Measurements from ENCODE around the gene DHRS2.

The DHRS2 gene

GRCh38 chr14:23640524-23641141 lies 4.5 kb downstream of the DHRS2 start:
- Histone ChIP-seq H3K4me2 (ENCODE audit: low read depth, low read length, poor library complexity, severe bottlenecking) (no peak overlapping the region), H2AFZ (ENCODE audit: low read depth, low read length, severe bottlenecking) (no peak overlapping the region), H3K27ac (ENCODE audit: low read depth, low read length) (no peak overlapping the region), H3K9me3 (ENCODE audit: insufficient read depth, low read length) (no peaks in the 10 kb centered on the region), H3K36me3 (ENCODE audit: low read length) (no peaks in the 10 kb centered on the region), H3K79me2 (ENCODE audit: insufficient read depth, low read length) (no peaks in the 10 kb centered on the region), H3F3A (ENCODE audit: insufficient read depth) (no peaks in the 10 kb centered on the region), H3K9ac (ENCODE audit: low read length) (no peak overlapping the region), H3K9me2 (replicated peaks; ENCODE audit: insufficient read depth, low read length) (no peaks in the 10 kb centered on the region), H3K4me3 (ENCODE audit: insufficient read depth, low read length, poor library complexity, severe bottlenecking) (no peak overlapping the region), H4K20me1 (ENCODE audit: low read depth, low read length) (no peaks in the 10 kb centered on the region), H3K27me3 (ENCODE audit: low read length) (no peaks in the 10 kb centered on the region)
- TF ChIP-seq CTCF (IDR thresholded peaks at IDR 0.05; ENCODE audit: insufficient read depth, low read length, poor library complexity, severe bottlenecking) (no peak), EZH2phosphoT487 (conservative IDR thresholded peaks at IDR 0.05; ENCODE audit: low read length) (no peak)

DNA sequence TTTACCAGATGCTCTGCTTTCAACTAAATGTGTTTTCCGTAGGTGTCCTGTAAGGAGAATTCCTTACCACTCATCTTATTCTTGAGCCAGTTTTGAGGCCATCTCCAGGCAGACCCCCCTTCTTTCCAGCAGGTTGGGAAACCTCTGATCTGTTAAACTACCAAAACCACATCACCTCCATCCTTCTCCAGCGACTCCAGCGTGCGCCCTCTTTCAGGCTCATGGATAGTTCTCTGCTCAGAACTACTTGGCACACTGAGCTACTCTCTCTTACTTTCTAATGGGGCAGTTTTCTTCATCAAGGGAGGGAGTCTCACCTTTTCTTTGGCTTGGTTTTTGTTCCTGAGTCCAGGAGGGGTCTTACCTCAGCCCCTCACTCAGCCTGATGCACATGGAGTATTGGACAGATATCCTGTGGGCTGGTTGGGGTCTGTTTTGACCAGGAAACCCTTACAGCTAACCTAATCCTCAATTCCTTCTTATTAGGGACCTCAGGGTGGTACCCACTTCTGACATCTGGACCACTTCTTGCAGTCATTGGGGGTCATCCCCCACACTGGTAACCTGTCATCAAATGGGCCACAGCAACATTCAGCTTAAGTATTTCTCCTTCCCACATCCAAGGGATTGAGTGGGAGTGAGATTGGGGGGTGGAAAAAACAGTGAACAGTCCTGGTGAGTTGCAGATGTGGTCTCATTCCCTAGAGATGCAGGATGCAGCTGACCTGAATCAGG lies 5.2 kb downstream of the DHRS2 start:
- H2AFZ ChIP-seq (ENCODE audit: low read depth, low read length, severe bottlenecking), result no peak overlapping the region
- H3K27ac ChIP-seq (ENCODE audit: low read depth, low read length), result no peak overlapping the region
- H3K4me3 ChIP-seq (ENCODE audit: insufficient read depth, low read length, poor library complexity, severe bottlenecking), result no peak overlapping the region
- no peak overlapping the region for H3K9ac ChIP-seq (ENCODE audit: low read length)
- no peaks in the 10 kb centered on the region for H3K79me2 ChIP-seq (ENCODE audit: insufficient read depth, low read length)
- H3K9me3 ChIP-seq (ENCODE audit: insufficient read depth, low read length), result no peaks in the 10 kb centered on the region
- H3K4me2 ChIP-seq (ENCODE audit: low read depth, low read length, poor library complexity, severe bottlenecking), result no peak overlapping the region
- no peaks in the 10 kb centered on the region for H3K36me3 ChIP-seq (ENCODE audit: low read length)
- no peaks in the 10 kb centered on the region for H3F3A ChIP-seq (ENCODE audit: insufficient read depth)
- H4K20me1 ChIP-seq (ENCODE audit: low read depth, low read length), result no peaks in the 10 kb centered on the region
- no peak for TF ChIP-seq EZH2phosphoT487 (conservative IDR thresholded peaks at IDR 0.05; ENCODE audit: low read length)
- TF ChIP-seq CTCF (IDR thresholded peaks at IDR 0.05; ENCODE audit: insufficient read depth, low read length, poor library complexity, severe bottlenecking), result no peak
- no peaks in the 10 kb centered on the region for H3K9me2 ChIP-seq (replicated peaks; ENCODE audit: insufficient read depth, low read length)
- H3K27me3 ChIP-seq (ENCODE audit: low read length), result no peaks in the 10 kb centered on the region

DNA sequence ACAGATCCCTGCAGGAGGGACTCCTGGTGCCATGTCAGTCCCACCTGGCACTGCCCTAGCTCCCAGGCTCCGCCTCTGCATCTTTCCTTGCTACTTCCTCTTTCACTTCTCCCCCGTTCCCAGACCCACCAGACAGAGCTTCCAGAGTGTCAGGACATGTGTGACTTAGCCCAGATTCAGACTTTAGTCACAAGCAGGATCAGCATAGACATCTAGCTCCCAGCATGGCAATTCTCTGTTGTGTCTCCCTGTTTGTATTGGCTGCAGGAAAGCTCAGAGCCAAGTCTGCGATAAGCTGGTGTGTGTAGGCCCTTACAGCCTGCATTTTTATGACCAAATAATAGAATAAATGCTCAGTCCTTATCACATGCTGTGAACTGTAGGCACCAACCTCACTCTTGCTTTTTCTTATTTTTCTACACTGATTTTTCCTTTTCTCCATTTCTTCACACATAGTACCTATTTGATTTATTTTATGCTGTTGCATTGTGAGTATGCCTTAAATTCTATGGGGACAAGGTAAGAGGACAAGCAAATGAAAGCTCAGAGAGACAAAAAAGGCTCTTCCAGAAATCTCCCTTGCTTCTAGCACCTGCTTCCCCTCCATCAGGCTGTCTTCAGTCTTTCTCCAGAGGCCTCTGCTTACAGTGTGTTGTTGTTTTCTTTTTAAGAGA lies 5.9 kb downstream of the DHRS2 start:
- H3K9me3 ChIP-seq (ENCODE audit: insufficient read depth, low read length), result no peaks in the 10 kb centered on the region
- H3K79me2 ChIP-seq (ENCODE audit: insufficient read depth, low read length), result no peaks in the 10 kb centered on the region
- H4K20me1 ChIP-seq (ENCODE audit: low read depth, low read length), result no peaks in the 10 kb centered on the region
- H3K4me3 ChIP-seq (ENCODE audit: insufficient read depth, low read length, poor library complexity, severe bottlenecking), result no peak overlapping the region
- no peak overlapping the region for H3K9ac ChIP-seq (ENCODE audit: low read length)
- H2AFZ ChIP-seq (ENCODE audit: low read depth, low read length, severe bottlenecking), result no peak overlapping the region
- H3K27me3 ChIP-seq (ENCODE audit: low read length), result no peaks in the 10 kb centered on the region
- H3K27ac ChIP-seq (ENCODE audit: low read depth, low read length), result no peak overlapping the region
- H3K36me3 ChIP-seq (ENCODE audit: low read length), result no peaks in the 10 kb centered on the region
- H3K4me2 ChIP-seq (ENCODE audit: low read depth, low read length, poor library complexity, severe bottlenecking), result no peak overlapping the region
- H3K9me2 ChIP-seq (replicated peaks; ENCODE audit: insufficient read depth, low read length), result no peaks in the 10 kb centered on the region
- no peaks in the 10 kb centered on the region for H3F3A ChIP-seq (ENCODE audit: insufficient read depth)
- no peak for TF ChIP-seq CTCF (IDR thresholded peaks at IDR 0.05; ENCODE audit: insufficient read depth, low read length, poor library complexity, severe bottlenecking)
- TF ChIP-seq EZH2phosphoT487 (conservative IDR thresholded peaks at IDR 0.05; ENCODE audit: low read length), result no peak

Measured in SU-DHL-6 (cell line).